ENCODE results near the gene ITSN1.

The ITSN1 gene

GRCh38 chr21:33659568-33659949 lies 17.3 kb downstream of the ITSN1 start:
- no peak for TF ChIP-seq CTCF (conservative IDR thresholded peaks at IDR 0.05; ENCODE audit: control insufficient read depth, insufficient read depth, low read depth, low read length)
- no peak for DNase-seq (ENCODE audit: low read depth)
- H3K4me3 ChIP-seq (ENCODE audit: control insufficient read depth, low read depth, low read length), result no peak overlapping the region

GRCh38 chr21:33660406-33660805 lies 18.1 kb downstream of the ITSN1 start:
- no peak for TF ChIP-seq CTCF (conservative IDR thresholded peaks at IDR 0.05; ENCODE audit: control insufficient read depth, insufficient read depth, low read depth, low read length)
- no peak overlapping the region for H3K4me3 ChIP-seq (ENCODE audit: control insufficient read depth, low read depth, low read length)
- no peak for DNase-seq (ENCODE audit: low read depth)

- no peak for TF ChIP-seq CTCF (conservative IDR thresholded peaks at IDR 0.05; ENCODE audit: control insufficient read depth, insufficient read depth, low read depth, low read length)
- peak; percentile 43 for DNase-seq (ENCODE audit: low read depth)
- H3K4me3 ChIP-seq (ENCODE audit: control insufficient read depth, low read depth, low read length), result no peak overlapping the region
Measured at GRCh38 chr21:33661146-33661545, 18.8 kb downstream of the ITSN1 start.

GRCh38 chr21:33662046-33662445 lies 19.7 kb downstream of the ITSN1 start:
- no peak for TF ChIP-seq CTCF (conservative IDR thresholded peaks at IDR 0.05; ENCODE audit: control insufficient read depth, insufficient read depth, low read depth, low read length)
- H3K4me3 ChIP-seq (ENCODE audit: control insufficient read depth, low read depth, low read length), result no peak overlapping the region
- no peak for DNase-seq (ENCODE audit: low read depth)

- no peak for TF ChIP-seq CTCF (conservative IDR thresholded peaks at IDR 0.05; ENCODE audit: control insufficient read depth, insufficient read depth, low read depth, low read length)
- H3K4me3 ChIP-seq (ENCODE audit: control insufficient read depth, low read depth, low read length), result no peak overlapping the region
- peak; percentile 41 for DNase-seq (ENCODE audit: low read depth)
Measured at GRCh38 chr21:33663241-33663640, 20.9 kb downstream of the ITSN1 start.

GRCh38 chr21:33664135-33664534 lies 21.8 kb downstream of the ITSN1 start:
- no peak overlapping the region for H3K4me3 ChIP-seq (ENCODE audit: control insufficient read depth, low read depth, low read length)
- DNase-seq (ENCODE audit: low read depth), result no peak
- no peak for TF ChIP-seq CTCF (conservative IDR thresholded peaks at IDR 0.05; ENCODE audit: control insufficient read depth, insufficient read depth, low read depth, low read length)

GRCh38 chr21:33666153-33666552 lies 23.9 kb downstream of the ITSN1 start:
- peak; percentile 46 for DNase-seq (ENCODE audit: low read depth)
- H3K4me3 ChIP-seq (ENCODE audit: control insufficient read depth, low read depth, low read length), result no peak overlapping the region
- TF ChIP-seq CTCF (conservative IDR thresholded peaks at IDR 0.05; ENCODE audit: control insufficient read depth, insufficient read depth, low read depth, low read length), result no peak
